Tibial nerve (tissue), 4 donors: Measurements from ENCODE around the gene SLC7A1.

ENCODE experiments used
- CTCF ChIP-seq, 5 experiments: fragments of 200-600 bp in 3 of 5; fragments of 450-650 bp in 2 of 5; sonication (generic) in 3 of 5; IDR thresholded peaks; one replicate each; pipeline ENCODE4 v1.5.1; 2016 to 2019; ENCODE audit warnings: antibody characterized with exemption in 5 of 5, mild to moderate bottlenecking in 3 of 5, moderate library complexity in 2 of 5
- EP300 ChIP-seq, 2 donors: sonication (generic); formaldehyde crosslinking; IDR thresholded peaks; one replicate each; pipeline ENCODE4 v1.6.1; 2017; ENCODE audit warnings: antibody characterized with exemption in 2 of 2, mild to moderate bottlenecking in 1 of 2
- POLR2A ChIP-seq, 2 donors: fragments of 450-650 bp; IDR thresholded peaks; one replicate each; pipeline ENCODE4 v1.6.1; 2017; ENCODE audit warnings: antibody characterized with exemption in 2 of 2, mild to moderate bottlenecking in 2 of 2, moderate library complexity in 2 of 2

DNA sequence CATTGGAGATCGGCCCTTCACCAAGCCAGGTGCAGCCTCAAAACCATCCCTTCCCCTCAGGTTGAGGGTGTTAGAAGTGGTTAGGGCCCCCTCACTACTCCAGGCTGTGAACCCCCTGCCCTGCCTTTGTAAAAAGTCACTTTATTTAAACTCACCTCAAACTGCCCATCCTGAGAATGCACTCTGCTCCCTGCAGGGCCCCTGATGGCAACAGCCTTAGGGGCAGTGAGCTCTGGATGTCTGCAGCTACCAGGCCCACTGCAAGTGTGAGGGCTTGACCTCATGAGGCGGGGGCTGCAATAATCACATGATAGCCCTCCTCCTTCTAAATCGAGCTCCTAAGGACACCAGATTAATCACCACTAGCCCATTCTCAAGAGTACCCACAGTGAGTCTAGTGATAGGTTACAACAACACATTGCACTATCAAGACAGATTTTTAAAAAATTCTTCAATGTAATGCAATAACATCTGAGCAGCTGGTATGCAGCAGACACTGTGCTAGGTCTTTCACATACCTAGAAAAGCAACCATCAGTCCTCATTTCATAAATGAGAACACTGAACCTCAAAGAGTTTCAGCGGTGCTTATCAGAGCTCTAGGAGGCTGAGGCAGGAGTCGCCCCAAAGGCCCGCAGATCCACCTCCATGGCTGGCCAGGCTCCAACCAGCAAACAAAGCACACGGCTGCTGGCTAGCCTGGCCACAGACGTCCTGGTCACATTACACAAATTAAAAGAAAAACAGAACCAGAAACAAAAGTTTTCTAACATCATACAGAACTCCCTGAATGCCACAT lies 26.0 kb downstream of the SLC7A1 start:
- TF ChIP-seq CTCF (IDR thresholded peaks at IDR 0.05): no peak
- no peak for TF ChIP-seq POLR2A (IDR thresholded peaks at IDR 0.05)
- TF ChIP-seq EP300 (IDR thresholded peaks at IDR 0.05): no peak
